Retina (tissue), 1 donor: ENCODE measurements around the gene SLC12A9.
"Not testable (repeated sequence)": the region's sequence is repeated elsewhere in the genome, so short reads cannot be mapped to it uniquely, and the experiment has no call there.

Experiments
- DNase-seq: peaks from one replicate; pipeline ENCODE4 v3.0.0-alpha.2; 2016

The SLC12A9 gene

DNA sequence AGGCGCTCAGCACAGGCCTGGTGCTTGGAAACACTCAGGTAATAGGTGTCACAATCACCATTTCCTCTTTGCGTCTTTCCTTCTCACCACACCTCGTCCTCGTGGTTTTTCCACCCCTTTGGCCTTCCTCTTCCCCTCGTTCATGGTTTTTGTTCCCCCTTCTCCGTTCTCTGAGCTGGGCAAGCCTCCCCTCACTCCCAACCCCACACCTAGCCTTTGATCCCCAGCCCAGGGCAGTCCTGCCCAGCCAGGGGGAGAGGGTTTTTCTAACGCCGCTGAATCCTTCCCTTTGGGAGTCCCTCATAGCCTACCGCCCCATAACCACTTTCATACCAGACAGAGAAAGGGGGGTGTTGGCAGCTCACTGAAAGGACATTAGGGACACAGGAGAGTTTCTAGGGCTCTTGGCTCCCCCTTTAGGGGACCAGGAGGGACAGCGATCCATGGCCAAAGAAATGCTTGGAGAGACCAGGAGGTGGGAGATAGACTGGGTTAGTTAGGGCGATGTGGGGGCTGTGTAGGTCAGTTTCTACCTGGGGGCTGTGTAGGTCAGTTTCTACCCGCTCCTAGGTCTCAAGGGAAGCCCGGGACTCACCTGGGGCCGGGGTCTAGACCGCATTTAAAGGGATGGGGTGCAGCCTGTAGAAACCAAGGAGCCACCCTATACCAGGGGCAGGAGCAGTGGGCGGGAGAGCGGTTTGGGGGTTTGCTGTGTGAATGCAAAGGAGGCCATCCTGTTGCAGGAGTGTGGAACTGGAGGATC, 26.6 kb upstream of the SLC12A9 start:
- peak; percentile 54 for DNase-seq

DNA sequence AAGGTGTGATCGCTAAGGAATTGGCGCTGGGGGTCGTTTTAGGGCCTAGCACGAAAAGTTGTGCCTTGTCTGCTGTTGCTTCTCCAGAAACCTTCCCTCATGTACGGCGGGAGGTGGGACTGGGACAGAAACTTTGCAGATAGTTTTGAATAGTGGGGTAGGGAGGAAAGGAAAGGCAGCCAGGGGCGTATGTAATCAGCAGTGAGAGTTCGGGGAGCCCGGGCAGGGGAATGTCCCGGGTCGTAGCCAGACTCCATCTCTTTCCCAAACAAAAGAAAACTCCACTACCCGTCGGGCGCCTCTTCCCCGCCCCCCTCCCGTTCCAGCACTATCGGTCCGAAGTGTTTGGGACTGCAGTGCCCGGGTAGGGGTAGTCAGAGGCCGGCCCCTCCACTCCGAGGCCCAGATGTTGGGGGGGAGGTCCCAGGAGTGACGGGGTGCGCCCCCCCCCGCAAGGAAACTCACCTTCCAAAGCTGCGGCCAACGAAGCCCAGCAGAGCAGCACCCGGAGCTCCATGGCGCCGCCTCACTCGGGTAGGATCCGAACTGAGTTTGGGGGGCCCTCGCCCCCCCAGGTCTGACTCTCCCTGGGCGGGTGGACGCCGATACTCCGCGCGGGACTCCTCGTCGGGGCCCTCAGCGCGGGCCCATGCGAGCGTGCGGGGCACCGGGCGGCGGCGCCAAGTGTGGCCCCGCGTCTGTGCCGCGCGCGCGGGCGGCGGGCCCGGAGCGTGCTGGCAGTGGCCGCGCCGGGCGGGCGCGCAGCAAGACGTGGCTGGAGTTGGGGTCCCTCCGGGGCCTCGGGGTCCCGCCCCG, 25.8 kb upstream of the SLC12A9 start:
- peak; percentile 67 for DNase-seq

DNA sequence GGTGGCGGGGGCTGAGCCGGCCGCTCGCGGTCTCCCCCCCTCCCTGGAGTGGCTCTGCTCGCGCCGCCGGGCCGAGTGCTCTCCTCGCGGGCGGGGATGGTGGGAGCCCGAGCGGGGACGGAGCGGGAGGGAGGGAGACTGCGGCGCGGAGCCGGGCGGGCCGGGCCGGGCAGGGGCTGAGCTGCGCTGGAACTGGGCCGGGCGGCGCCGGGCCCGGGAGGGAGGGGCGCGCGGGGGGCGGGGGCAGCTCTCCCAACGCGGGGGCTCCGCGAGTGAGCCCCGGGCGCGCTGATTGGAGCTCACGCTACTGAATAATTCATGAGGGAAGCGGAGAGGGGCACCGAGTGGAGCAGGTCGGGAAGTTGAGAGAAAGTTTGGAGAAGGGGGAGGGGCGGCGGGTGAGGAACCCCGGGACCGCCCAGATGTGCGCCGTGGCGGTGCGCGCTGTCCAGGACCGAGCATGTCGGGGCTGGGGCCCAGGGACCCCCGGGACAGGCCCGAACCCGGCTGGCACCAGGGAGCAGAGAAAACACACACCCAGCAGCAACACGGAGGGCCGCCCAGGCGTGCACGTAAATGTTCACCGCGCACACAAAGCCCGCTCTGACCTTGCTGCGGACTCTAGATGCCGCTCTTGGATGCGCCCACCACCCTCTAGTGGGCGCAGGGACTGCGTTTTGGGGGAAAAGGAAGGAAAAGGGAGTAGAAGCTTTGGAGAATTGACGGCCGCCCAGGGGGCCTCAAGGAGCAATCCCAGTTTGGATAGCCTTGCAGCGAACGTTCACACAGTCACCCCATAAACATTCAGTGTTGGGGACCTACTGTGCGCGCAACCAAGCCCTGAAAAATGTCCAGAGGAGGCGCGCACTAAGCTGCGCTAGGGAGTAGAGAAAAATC, 24.9 kb upstream of the SLC12A9 start, which contains the start of gene EPHB4:
Gene EPHB4 (minus strand): TSS at position 194 of the 897 bp plus-strand sequence. CDS start 493 bp downstream, outside the sequence.
- DNase-seq: peak; percentile 89

DNA sequence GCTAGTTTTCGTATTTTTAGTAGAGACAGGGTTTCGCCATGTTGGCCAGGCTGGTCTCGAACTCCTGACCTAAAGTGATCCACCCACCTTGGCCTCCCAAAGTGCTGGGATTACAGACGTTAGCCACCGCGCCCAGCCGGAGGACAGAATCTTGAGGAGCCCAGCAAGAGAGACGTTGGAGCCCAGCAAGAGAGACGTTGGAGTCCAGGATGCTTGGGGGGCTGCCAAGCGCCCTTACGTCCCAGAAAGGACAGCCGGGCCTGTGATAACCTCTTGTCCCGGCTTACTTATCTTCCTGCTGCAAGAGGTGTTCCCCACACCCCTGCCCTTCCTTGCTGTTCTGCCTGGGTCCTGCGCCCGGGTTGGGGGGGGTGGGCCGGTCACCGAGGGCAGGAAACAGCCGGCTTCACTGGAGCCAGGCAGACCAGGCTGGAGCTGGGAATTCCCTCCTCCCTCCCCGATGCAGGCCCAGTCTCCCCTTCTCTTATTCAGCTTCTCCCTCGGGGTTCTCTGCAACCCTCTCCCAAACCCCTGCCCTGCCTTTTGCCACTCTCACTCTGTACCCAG, 23.3 kb upstream of the SLC12A9 start:
- no peak for DNase-seq

DNA sequence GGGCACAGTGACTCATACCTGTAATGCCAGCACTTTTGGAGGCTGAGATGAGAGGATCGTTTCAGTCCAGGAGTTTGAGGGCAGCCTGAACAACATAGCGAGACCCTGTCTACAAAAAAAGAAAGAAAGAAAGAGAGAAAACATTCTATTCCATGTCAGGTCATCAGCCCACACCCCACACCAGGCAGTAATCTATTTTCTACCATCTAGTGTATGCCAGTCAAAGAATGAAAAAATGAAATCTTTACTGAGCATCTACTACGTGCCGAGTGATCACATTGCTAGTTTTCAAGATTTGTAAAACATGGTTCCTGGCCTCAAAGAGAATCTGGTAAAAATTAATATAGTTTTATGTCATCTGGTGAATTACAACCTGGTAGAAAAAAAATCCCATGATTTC, 22.1 kb upstream of the SLC12A9 start:
- no peak for DNase-seq

DNA sequence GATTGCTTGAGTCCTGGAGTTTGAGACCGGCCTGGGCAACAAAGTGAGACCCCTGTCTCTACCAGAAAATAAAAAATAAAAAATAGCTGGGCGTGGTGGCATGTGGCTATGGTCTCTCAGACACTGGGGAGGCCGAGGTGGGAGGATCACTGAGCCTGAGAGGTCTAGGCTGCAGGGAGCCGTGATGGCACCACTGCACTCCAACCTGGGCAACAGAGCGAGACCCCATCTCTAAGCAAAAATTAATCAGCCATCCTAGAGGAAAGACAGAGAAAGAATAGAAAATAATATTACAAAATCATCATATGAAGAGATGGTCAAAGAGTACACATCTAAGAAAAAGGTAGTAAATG, 20.3 kb upstream of the SLC12A9 start:
- DNase-seq: no peak

DNA sequence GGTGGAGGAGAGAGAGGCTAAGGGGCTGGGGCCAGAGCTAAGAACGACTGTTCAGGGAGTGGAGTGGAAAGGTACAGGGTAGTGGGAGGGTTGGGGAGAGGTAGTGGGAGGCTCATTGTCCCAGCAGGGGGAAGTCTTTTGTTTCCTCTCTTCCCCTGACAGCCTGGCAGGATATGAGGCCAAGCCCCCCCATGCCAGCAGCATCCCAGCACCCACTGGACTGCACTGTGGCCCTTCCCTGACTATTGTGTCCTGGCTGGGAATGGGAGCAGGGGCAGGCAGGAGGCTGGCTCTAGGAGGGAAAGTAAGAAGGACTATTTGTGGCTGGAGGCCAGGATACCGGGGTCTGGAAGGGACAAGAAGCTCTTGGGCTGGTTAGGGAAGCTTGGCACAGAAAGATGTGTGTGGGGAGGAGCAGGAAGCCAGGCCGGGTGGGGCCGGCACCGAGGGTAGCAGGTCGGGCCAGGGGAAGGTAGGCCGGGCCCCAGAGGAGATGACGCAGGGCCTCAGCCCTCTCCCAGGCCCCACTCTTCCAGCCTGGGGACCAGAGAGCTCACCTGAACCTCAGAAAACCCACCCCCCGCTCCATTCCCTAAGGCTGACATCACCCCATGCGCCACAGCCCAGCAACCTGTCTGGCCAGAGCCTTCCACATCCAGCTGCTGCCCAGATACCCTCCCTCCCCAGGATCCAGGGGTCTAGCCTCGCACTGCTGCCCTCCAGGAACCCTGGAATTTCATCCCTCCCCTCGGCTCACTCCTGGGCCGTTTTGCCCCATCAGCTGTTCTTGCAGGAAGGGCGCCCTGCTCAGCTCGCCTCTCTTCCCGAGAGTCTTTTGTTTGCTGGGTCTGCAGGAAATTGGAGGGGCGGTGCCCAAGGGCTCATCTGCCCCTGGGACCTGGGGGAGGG, 16.4 kb upstream of the SLC12A9 start:
- peak; percentile 51 for DNase-seq

DNA sequence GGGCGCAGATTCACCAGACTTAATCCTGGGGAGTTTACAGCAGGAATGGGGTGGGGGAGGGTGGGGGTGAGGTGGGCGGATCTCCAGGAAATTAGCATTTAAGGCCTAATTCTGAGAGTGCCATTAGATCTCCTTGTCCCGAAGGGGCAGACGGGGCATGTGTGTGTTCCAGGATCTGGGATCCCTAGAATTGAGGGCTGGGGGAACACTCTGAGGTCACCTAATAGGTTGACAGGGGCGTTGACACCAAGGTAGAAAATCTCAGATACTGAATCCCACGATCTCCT, 15.8 kb upstream of the SLC12A9 start:
- no peak for DNase-seq

DNA sequence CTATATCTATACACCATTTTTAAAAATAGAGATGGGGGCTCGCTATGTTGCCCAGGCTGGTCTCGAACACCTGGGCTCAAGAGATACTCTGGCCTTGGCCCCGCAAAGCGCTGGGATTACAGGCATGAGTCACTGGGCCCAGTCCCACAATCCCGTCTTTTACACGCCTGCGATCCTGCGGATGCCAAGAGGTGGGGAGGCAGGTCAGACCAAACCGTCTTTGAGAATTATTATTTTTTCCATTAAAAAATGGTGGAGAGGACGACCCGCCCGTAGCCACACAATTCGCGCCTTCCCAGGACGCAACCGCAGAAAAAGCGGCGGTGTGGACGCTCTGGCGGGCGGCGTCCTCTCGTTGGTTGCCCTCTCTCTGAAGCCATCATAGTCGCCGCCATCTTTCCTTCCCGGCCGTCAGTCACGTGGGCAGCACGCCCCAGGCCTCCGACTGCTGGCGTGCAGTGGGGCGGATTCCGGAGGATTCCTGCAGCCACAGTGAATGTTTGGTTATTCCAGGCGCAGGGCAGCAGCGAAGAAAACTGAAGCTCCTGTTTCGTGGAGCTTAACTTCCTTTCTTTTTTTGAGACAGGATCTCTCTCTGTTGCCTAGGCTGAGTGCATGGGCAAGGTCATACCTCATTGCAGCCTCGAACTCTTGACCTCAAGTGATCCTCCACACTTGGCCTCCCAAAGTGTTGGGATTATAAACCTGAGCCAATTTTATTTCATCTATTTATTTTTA, 15.2 kb upstream of the SLC12A9 start:
- peak; percentile 98 for DNase-seq

DNA sequence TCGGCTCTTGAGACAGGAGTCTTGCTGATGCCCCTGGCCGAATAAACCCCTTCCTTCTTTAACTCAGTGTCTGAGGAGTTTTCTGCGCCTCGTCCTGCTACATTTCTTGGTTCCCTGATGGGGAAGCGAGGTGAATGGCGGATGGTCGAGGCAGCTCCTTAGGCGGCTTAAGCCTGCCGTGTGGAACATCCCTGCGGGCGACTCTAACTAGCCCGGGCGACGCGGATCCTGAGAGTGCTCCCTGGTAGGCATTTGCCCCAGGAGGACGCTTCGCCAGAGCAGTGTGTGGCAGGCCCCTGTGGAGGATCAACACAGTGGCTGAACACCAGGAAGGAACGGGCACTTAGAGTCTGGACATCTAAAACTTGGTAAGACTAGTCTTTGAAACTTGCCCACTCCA, 13.2 kb upstream of the SLC12A9 start:
- no peak for DNase-seq

DNA sequence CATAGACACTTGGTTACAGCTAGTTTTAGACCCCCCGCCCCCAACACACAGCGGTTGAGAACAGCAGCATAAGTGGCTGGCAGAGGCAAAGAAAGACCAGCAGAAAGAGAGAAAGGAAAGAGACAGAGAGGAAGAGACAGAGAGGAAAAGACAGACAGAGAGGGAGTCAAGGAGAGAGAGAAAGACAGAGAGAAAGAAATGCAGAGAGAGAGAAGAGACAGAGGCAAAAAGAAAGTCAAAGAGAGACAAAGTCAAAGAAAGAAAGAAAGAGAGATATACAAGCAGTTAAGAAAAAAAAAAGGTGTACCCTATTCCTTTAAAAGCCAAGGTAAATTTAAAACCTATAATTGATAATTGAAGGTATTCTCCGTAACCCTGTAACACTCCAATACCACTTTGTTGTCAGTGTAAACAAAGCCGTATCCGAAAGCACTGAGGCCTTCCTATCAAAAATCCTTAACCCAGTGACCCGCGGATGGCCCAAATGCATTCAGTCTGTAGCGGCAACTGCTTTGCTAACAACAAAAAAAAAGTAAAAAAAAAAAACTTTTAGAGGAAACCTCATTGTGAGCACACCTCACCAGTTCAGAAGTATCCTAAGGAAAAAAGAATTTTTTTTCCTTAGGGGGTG, 11.9 kb upstream of the SLC12A9 start:
- peak; percentile 10 for DNase-seq

DNA sequence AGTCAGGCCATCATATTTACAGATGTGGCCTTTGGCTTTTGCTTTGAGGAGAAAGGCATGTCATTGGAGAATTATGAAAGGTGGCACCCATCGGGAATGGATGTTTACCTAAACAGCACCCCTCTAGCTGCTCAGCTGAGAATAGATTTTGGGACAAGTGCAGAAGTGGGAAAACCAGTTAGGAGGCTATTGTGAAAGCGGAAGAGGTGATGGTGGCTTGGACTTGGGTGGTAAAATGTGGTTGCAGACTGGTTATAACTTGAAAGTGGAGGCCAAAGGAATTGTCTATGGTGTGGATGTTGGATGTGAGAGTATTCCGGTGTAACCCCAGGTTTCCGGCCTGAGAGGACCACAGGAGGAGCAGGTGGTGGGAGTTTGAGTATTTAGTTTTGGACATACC, 5.2 kb upstream of the SLC12A9 start:
- no peak for DNase-seq

DNA sequence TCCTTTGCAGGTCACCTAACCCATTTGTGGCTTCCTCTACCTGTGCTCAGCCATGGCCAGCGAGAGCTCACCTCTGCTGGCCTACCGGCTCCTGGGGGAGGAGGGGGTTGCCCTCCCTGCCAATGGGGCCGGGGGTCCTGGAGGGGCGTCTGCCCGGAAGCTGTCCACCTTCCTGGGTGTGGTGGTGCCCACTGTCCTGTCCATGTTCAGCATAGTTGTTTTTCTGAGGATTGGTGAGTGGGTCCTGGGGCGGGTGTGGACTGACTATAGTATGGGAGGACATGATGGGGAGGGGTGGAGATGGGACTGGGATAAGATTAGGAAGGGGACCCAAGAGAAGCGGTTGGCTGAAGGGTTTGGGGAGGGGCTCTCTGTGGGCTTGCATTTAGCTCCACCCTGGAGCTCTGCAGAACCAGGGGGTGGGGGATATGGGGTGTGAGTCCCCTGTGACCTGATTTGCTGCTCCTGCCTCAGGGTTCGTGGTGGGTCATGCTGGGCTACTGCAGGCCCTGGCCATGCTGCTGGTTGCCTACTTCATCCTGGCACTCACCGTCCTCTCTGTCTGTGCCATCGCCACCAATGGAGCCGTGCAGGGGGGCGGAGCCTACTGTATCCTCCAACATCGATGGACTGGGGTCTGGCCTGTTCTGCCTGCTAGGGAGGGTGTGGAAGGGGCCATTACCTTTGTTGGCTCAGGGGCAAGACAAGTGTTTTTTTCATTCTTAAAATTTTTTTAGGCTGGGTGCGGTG, 1.8 kb downstream of the SLC12A9 start:
- DNase-seq: no peak

DNA sequence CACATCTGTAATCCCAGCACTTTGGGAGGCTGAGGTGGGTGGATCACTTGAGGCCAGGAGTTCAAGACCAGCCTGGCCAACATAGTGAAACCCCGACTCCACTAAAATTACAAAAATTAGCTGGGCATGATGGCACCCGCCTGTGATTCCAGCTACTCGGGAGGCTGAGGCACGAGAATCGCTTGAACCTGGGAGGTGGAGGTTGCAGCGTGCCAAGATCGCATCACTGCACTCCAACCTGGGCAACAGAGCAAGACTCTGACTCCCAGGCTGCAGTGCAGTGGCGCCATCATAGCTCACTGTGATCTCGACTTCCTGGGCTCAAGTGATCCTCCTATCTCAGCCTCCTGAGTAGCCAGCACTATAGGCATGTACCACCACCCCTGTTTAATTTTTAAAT, 2.4 kb downstream of the SLC12A9 start:
- not testable (repeated sequence) for DNase-seq

DNA sequence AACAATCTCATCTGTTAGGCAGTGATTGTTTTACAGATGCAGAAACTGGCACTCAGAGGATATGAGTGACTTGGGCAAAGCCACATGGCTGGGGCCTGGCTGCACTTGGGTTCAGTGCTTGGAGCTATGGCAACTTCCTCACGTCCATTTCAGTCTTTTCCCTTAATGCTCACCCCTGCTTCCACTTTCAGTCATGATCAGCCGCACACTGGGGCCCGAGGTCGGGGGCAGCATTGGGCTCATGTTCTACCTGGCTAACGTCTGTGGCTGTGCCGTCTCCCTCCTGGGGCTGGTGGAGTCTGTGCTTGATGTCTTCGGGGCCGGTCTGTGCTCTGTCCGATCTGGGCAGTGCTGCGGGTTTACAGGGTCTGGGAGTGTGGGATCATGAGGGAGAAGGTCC, 3.0 kb downstream of the SLC12A9 start:
- no peak for DNase-seq

DNA sequence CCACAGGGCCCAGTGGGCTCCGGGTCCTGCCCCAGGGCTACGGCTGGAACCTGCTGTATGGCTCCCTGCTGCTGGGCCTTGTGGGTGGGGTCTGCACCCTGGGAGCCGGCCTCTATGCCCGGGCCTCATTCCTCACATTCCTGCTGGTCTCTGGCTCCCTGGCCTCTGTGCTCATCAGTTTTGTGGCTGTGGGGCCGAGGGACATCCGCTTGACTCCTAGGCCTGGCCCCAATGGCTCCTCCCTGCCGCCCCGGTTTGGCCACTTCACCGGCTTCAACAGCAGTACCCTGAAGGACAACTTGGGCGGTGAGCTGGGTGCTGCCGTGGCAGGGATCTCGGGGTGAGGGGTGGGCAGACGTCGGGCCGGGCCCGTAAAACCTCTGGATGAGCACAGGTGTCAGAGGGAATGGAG, 4.4 kb downstream of the SLC12A9 start:
- no peak for DNase-seq

DNA sequence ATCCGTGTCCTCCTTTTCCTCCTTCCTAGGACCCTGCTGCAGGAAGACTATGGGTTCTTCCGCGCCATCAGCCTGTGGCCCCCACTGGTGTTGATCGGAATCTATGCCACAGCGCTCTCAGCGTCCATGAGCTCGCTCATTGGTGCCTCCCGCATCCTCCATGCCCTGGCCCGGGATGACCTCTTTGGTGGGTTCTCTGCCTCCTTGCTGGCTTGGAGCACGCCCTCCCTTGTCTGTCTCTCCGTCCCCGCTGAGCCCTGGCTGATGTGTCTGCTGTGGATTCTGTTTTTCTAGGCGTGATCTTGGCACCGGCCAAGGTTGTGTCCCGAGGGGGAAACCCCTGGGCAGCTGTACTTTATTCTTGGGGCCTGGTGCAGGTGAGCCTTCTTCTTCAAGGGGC, 7.3 kb downstream of the SLC12A9 start:
- no peak for DNase-seq

DNA sequence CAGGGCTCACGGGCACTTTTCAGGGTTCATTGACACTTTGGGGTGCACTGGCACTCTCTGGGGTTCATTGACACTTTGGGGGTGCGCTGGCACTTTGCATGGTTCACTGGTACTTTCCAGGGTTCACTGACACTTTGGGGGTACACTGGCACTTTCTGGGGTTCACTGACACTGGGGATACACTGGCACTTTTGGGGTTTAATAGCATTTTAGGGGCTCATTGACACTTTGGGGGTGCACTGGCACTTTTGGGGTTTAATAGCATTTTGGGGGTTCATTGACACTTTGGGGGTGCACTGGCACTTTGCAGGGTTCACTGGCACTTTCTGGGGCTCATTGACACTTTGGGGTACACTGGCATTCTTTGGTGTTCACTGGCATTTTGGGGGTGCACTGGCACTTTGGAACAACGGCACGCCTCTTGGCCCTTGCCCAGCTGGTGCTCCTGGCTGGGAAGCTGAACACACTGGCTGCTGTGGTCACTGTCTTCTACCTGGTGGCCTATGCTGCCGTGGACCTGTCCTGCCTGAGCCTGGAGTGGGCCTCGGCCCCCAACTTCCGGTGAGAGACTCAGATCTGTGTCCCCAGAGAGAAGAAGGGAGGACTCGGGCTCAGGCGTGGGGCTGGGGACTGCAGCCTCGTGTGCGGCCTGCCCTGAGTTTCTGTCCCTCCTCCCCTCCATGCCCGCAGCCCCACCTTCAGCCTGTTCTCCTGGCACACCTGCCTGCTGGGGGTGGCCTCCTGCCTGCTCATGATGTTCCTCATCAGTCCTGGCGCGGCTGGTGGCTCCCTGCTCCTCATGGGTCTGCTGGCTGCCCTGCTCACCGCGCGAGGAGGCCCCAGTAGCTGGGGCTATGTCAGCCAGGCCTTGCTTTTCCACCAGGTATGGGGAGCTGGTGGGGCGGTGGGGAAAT, 8.4 kb downstream of the SLC12A9 start:
- DNase-seq: no peak

DNA sequence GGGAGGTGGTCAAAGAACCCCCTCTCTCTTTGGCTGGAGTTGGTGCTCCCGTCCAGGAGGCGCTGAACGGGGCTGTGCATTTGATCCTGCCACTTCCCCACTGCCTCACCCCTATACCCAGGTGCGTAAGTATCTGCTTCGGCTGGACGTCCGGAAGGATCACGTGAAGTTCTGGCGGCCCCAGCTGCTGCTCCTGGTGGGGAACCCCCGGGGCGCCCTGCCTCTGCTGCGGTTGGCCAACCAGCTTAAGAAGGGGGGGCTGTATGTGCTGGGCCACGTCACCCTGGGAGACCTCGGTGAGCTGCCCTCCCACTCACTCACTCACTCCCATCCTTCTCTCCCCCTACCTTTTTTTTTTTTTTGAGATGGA, 9.1 kb downstream of the SLC12A9 start:
- no peak for DNase-seq
